C4-2B (cell line): ENCODE results near the gene MYO1D.

ENCODE experiments used
- CTCF ChIP-seq: fragments of 450-650 bp; conservative IDR thresholded peaks from 2 replicates; pipeline ENCODE4 v1.5.1; 2017; ENCODE audit warnings: mild to moderate bottlenecking
- ZFX ChIP-seq: fragments of 450-650 bp; IDR thresholded peaks from 2 replicates; pipeline ENCODE4 v1.6.1; 2017

- TF ChIP-seq CTCF (no peak), ZFX (no peak)
Observed at GRCh38 chr17:32498391-32498790, 378.5 kb downstream of the MYO1D start.
